GM21576 (cell line): ENCODE data around the gene PC.
"Not testable (repeated sequence)": the region's sequence is repeated elsewhere in the genome, so short reads cannot be mapped to it uniquely, and the experiment has no call there.

Experiments
- ATAC-seq: cut with Tn5 transposase; IDR thresholded peaks from one replicate; pipeline ENCODE4 v1.9.1; 2021; ENCODE audit warnings: mild to moderate bottlenecking, moderate library complexity; ENCODE audit not compliant: unreplicated experiment

Gene PC

DNA sequence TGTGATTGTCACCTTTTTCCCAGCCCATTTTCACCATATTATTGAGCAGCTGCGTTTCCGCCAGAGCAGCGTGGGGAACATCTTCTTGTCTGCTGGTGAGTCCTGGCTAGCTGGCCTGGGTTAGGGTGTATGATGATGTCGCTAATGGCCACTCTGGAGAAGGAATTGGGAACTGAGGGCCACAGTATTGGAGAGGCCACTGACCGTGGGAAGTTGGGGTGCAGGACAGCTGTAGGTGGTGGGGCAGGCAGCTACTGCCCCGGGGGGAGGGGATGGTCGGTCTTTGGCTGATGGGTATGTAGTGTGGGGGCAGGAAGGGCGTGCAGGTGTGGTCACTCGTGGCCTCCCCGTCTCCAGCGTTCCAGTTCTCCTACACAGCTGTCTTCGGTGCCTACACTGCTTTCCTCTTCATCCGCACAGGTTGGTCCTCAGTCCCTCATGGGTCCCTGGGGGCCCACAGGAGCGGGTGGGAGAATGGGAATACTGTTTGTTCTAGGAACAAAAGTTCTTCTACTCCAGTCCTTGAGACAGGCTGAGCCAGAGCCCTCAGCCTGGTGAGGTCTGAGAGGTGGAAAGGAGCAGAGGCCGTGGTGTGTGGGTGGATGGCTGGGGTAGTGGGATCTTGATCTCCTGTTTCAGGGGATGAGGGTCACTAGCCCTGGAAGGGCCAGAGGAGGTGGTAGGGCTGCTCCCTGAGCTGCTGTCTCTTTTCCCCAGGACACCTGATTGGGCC is 112.9 kb downstream of the PC start:
- ATAC-seq: no peak

DNA sequence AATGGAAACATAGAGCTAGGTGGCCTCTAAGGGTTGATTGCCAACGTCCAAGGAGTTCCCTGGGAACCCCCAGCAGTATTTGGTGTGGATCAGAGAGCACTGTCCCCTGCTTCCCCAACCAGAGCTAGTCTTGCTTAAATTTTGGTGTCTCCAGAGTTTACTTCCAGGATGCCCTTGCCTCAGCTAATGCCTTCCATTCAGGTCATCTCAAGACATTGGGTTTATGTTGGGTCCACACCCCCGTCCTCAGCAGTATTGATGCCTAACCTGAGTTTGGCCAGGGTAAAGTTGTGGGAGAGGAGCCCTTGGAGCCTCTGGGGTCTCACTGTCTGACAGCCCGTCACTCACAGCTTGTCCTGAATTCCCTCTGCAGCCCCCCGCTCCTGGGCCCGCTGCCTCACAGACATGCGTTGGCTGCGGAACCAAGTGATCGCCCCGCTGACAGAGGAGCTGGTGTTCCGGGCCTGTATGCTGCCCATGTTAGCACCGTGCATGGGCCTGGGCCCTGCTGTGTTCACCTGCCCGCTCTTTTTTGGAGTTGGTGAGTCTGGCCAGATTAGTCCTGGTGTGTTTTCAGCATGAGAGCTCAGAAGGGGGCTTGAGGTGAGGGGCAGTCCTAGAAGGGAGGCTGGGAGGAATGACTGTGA is 113.6 kb downstream of the PC start:
- ATAC-seq: no peak

DNA sequence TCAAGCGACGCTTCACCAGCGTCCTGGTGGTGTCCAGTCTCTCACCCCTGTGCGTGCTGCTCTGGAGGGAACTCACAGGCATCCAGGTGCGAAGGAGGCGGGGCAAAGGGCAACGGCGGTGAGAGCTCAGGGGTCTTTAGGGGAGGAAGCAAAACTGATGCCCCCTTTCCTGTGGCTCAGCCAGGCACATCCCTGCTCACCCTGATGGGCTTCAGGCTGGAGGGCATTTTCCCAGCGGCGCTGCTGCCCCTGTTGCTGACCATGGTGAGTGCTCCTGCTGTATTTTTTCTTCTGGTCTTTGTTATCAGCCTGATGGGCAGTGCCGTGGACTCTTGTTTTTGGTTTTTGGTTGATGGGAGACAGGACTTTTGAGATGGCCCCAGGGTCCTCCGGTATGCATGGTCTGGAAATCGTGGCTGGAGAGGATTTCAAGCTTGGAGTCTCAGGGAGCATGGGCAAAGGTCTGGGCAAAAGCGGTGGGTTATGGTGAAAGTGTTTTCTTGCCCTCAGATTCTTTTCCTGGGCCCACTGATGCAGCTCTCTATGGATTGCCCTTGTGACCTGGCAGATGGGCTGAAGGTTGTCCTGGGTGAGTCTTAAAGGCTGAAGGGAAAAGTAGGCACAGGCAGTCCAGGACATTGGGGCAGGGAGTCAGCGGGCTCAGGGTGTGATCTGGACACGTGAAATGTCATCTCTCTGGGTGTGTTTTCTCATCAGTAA is 114.2 kb downstream of the PC start:
- ATAC-seq: no peak

DNA sequence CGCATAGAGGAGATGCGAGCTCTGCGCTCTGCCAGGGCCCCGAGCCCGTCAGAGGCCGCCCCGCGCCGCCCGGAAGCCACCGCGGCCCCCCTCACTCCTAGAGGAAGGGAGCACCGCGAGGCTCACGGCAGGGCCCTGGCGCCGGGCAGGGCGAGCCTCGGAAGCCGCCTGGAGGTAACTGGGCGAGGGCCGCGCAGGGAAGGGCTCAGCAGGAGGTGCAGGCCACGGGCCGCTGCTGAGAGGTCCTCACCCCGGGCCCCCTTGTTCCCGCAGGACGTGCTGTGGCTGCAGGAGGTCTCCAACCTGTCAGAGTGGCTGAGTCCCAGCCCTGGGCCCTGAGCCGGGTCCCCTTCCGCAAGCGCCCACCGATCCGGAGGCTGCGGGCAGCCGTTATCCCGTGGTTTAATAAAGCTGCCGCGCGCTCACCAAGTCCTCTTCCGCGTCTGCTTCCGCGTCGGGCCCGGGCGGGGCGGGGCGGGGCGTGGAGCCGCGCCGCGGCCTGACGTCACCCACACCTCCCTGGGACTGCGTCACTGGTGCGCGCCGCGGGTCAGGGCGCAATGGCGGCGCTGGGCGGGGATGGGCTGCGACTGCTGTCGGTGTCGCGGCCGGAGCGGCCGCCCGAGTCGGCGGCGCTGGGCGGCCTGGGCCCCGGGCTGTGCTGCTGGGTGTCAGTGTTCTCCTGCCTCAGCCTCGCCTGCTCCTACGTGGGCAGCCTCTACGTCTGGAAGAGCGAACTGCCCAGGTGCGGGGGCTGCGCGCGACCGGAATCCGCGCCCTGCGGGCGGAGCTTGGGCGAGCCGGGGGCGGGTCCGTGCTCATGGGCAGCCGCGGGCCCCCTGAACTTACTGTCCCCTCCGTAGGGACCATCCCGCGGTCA is 115.0 kb downstream of the PC start, which contains the start of gene RCE1:
Gene RCE1 (plus strand): TSS at position 546 of the 880 bp plus-strand sequence. CDS start 15 bp downstream, at position 561.
- peak; percentile 67 for ATAC-seq

DNA sequence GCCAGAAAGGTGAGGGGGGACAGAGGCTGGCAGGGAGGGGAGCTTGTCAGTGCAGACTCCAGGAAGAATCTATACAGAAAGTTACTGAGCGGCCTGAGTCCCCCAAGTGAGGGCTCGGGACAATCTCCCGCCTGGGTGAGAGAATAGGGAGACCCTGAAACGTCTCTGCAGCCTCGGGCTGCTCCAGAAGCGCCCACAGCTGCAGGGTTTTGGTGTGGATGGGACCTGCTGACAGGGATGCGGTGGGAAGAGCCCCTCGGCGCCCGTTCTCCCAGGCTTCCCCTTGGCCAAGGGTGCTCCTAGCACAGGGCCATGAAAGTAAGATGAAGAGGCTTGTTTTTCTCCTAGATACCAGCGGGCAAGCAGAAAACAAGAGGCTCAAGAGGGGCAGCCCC is 115.7 kb downstream of the PC start:
- no peak for ATAC-seq

DNA sequence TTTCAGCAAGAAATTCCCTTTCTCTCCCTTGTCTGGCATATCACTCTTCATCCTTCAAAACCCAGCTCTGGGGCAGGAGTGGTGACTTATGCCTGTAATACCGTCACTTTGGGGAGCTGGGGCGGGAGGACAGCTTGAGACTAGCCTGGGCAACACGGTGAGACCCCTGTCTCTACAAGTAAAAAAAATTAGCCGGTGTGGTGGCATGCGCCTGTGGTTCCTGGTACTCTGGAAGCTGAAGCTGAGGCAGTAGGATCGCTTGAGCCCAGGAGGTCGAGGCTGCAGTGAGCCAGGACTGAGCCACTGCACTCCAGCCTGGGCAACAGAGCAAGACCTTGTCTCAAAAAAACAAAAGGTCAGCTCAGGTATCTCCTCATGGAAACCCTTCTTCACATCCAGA is 116.3 kb downstream of the PC start:
- ATAC-seq: no peak

DNA sequence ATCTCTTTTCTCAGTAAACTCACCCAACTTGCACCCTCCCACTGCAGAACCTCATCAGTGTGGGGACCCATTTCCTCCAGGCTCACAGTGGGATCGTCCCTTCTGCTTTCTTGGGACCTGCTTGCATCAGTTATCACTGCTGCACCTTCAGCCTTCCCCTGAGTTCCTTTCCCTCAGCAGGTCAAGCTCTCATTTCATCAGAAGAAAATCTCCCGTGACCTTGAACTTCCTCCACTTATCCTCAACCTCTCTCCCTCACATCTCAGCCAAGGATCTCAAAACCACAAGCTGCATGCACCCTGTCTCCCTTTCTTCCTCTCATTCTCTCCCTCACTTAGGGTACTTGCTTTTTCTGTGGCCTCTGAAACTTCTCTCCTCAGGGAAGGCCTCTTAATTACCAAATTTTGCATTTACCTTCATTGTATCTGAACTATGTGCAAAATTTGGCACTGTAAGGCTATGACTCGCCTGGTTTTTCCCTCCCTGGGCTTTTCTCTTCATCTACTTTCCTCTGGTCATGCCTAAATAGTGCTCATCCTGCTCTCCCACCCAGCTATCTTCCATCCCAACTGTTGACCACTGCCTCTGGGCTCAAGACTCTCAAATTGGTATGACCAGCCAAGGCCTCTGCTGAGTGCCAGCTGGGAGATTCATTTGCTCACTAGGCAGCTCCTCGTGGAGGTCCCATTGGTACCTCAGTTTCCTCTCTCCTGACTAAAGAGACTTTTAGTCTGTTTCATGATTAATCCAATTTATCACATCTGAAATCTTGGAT is 117.7 kb downstream of the PC start:
- no peak for ATAC-seq

DNA sequence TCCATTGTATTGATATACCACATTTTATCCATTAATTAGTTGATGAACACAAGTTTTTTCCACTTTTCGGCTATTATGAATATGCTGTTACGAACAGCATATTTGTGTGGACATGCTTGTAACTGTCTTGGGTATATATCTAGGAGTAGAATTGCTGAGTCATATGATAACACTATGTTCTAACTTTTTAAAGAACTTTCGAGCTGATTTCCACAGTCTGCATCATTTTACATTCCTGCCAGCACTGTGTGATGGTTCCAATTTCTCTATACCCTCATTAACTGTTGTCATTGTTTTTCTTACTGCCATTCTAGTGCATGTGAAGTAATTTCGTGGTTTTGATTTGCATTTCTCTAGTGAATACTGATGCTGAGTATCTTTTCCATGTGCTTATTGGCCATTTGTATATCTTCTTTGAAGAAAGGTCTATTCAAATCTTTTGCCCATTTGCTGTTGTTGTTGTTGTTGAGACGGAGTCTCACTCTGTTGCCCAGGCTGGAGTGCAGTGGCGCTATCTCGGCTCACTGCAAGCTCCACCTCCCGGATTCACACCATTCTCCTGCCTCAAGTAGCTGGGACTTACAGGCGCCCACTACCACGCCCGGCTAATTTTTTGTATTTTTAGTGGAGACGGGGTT is 122.3 kb downstream of the PC start:
- no peak for ATAC-seq

DNA sequence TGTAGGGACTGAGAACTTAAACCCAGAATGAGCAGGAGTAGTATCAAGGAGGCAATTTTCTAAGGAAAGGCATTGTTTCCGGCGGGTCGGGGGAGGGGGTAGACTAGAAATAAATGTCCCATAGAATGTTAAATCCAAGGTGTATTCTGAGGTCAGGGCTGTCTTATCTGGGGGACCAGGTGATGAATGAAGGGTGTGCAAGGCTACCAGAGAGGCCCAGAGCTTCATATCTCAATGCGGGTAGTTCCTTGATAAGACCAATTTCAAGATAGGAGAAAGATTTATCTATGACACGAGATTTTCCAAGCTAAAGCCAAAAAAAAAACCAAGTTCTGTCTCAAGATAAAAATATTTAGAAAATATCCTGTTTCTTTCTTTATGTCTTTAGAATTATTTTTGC is 123.2 kb downstream of the PC start:
- ATAC-seq: no peak

DNA sequence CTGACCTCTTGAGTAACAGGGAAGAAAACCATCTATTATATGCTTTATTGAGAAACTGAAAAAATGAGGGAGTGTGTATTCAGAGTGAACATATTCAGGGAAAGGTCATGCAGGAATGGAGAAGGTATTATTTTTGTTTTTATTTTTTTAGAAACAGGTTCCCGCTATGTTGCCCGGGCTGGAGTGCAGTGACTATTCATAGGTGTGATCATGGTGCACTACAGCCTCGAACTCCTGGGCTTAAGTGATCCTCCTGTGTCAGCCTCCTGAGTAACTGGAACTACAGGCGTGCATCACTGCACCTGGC is 123.7 kb downstream of the PC start:
- no peak for ATAC-seq

DNA sequence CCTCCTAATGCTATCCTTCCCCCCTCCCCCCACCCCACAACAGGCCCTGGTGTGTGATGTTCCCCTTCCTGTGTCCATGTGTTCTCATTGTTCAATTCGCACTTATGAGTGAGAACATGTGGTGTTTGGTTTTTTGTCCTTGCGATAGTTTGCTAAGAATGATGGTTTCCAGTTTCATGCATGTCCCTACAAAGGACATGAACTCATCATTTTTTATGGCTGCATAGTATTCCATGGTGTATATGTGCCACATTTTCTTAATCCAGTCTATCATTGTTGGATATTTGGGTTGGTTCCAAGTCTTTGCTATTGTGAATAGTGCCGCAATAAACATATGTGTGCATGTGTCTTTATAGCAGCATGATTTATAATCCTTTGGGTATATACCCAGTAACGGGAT is 133.6 kb downstream of the PC start:
- ATAC-seq: not testable (repeated sequence)

DNA sequence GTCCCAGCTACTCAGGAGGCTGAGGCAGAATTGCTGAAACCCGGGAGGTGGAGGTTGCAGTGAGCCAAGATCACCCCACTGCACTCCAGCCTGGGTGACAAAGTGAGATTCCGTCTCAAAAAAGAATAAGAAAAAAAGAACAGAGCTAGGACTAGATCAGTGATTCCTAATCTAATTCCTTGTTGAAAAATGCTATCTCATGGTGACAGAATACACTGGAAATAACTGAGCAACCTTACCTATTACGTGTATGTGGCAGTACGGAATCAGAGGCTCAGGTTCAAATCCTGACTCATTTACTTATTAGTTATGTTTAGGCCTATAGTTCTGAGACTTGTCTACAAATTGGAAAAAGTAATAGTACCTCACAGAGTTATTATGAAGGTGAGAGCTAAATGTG is 134.5 kb downstream of the PC start:
- ATAC-seq: no peak

DNA sequence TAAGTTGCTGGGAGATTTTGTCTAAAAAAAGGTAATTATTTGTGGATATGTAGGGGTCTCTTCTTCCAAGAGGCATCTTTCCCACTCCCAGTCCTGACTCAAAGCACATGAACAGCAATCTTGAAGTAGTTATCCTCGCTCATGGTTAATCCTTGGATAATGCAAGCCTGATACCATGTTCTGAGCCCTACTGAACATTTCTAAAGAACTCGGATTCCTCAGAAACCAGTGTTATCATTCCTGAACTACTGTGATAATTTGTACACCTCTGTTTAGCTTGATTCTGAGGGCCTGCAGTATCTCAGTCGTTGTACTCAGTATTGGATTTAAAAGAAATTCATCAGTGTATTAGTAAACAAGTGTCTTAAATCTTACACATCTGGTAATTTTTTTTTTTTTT is 137.3 kb downstream of the PC start:
- ATAC-seq: no peak

DNA sequence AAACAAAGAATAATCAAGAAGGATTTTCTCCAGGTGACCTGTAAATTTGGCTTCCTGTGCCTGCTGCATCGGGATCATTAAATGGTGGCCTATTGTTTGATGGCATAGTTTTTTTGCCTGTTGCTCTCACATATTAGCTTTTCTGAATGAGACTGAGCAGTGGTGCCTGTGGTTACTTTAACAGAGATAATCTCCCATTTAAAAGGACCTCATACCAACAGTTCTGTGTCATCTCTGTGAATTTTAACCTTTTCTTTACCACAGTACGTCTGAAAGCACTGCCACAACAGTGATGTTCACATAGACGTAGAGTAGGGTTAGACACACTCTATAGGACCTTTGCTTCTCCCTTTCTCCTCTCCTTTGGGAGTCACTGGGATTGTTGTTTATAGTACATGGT is 137.8 kb downstream of the PC start:
- no peak for ATAC-seq

DNA sequence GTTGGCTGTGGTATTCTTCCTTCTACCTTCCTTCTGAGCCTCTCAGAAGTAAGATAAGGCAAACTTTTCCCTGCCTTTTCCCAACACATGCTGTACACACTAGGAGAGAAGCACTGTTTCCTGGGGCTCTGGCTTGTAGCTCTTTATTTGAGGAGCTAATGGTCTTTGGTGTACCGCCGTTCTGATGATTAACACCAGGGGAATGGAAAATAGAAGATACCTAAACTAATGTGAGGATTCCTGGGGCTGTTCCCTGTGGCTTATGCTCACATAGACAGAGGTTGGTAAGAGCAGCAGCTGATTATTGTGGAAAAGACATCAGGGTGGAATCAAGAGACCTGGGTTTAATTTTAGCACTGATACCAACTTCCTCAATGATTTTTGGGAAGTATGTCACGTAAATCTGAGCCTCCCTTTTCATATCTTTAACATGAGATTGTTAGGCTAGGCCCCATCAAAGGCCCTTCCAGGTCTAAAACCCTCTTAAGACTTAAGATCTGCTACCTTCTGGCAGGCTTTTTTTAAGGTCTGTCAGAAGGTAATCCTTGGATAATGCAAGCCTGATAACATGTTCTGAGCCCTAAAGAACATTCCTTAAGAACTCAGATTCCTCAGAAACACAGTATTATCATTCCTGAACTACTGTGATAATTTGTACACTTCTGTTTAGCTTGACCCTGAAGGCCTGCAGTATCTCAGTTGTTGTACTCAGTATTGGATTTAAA is 139.8 kb downstream of the PC start:
- no peak for ATAC-seq

DNA sequence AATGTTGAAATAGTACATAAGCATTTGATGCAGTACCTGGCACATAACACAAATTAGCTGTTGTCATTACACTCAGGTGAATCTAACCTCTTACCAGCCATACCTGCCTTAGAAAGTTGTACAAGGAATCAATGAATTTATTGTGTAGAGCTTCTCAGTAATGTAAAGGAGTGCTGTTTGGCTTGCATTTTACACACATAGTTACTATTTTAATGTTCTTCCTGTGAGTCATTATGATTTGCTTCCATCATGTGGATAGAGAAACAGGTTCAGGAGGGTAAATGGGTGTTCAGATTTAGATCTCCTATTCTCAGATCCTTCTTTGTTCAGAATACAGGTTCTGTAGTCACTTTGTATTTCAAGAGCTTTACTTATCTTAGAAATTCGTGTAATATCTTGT is 142.5 kb downstream of the PC start:
- ATAC-seq: no peak

DNA sequence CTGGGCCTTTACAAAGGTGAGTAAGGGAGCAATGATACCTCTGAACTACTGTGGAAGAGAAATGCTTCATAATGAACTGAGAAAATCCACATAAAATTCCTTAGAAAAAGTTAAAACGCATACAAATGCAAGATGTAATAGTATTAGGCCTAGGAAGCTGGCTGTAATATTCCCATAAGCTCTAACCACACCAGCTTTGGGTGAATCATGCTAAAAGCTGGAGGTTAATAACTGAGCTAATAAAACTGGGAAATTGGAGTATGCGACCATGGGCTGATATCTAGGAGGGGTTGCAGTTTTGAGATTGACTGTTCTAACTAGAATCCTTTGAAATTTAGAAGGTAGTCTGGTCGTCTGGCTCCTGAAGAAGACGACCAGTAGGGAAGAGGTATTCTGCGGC is 143.5 kb downstream of the PC start:
- no peak for ATAC-seq

DNA sequence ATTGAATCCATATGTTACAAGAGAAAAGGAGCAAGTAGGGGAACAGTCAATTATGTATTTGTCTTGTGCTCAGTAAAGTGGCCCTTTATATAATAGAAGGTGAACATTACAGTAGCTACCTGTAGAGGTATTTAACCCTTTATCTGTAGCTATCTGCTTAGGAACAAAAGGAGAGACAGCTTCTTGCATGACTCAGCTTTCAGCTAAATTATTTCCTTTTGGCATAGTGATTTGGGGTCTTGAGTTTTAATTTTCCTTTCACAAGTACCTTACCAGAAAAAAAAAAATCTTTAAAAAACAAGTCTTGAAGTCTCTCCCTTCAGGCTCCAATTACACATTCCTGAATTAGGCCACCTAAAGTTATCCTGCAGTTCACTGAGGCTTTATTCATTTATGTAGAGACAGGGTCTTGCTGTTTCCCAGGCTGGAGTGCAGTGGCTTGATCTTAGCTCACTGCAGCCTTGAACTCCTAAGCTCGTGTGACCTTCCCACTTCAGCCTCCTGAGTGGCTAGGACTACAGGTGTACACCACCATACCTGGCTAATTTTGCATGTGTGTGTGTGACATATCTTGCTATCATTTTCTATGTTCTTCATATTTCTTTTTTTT is 147.5 kb downstream of the PC start:
- no peak for ATAC-seq

DNA sequence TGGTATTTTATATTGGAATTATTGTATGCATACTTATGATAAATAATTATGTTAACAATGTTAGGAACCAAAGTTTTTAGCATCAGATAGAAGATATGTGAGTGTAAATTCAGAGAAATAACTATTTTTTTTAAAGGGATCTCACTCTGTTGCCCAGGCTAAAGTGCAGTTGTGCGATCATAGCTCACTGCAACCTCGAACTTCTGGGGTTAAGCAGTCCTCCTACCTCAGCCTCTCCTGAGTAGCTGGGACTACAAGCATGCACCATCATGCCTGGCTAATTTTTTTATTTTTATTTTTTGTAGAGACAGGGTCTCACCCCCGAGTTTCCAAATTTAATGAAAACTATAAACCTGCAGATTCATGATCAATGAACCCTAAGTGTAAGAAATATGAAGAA is 148.6 kb downstream of the PC start:
- ATAC-seq: no peak
